Keratinocyte (primary cell): ENCODE data around the gene PRSS8. TPM values are rescaled to one million over a fixed set of nuclear protein-coding genes. Genes with fewer than 3 reads are reported as not detected.

Experiments used
- DNase-seq: peaks from one replicate; pipeline ENCODE4 v3.0.0-alpha.2; 2011; ENCODE audit warnings: low read depth, missing footprints, low spot score
- FAIRE-seq: peaks from 2 replicates; lab custom pipeline; 2011; peaks lifted over from hg19 to GRCh38; lab: Jason Lieb, UNC
- H2AFZ ChIP-seq: 2 replicates; pipeline ENCODE4 v1.6.0; 2012; ENCODE audit warnings: low read length, control low read depth, inconsistent platforms; ENCODE audit not compliant: control insufficient read depth
- H3K27ac ChIP-seq: 2 replicates; pipeline ENCODE4 v1.5.1; 2011; ENCODE audit warnings: low read length; ENCODE audit not compliant: control insufficient read depth, insufficient read depth
- H3K27me3 ChIP-seq: 3 replicates; pipeline ENCODE4 v1.6.0; 2011; ENCODE audit warnings: low read length; ENCODE audit not compliant: control insufficient read depth, insufficient read depth; ENCODE audit errors: extremely low read depth
- H3K36me3 ChIP-seq, 2 experiments: 2 replicates in 1 of 2; 3 replicates in 1 of 2; pipeline ENCODE4 v1.5.1; 2011; ENCODE audit warnings: low read length in 2 of 2, mild to moderate bottlenecking in 1 of 2; ENCODE audit not compliant: control insufficient read depth in 2 of 2, insufficient read depth in 2 of 2; ENCODE audit errors: extremely low read depth in 1 of 2
- H3K4me1 ChIP-seq: 3 replicates; pipeline ENCODE4 v1.5.1; 2011; ENCODE audit warnings: low read length; ENCODE audit not compliant: control insufficient read depth, insufficient read depth; ENCODE audit errors: extremely low read depth
- H3K4me2 ChIP-seq: 3 replicates; pipeline ENCODE4 v1.6.0; 2011; ENCODE audit warnings: low read depth, low read length; ENCODE audit not compliant: control insufficient read depth, insufficient read depth; ENCODE audit errors: extremely low read depth
- H3K4me3 ChIP-seq, 3 experiments: fragments of 200-600 bp in 1 of 3; sonication (generic) in 1 of 3; 2 replicates in 2 of 3; 3 replicates in 1 of 3; pipeline ENCODE4 v1.5.1; 2011 to 2016; ENCODE audit warnings: low read length in 3 of 3, mild to moderate bottlenecking in 3 of 3, control low read depth in 2 of 3, inconsistent platforms in 1 of 3, low read depth in 1 of 3, mixed read lengths in 1 of 3, mixed run types in 1 of 3, moderate library complexity in 1 of 3; ENCODE audit not compliant: control insufficient read depth in 2 of 3, insufficient read depth in 2 of 3; ENCODE audit errors: extremely low read depth in 1 of 3
- H3K79me2 ChIP-seq: 2 replicates; pipeline ENCODE4 v1.6.0; 2012; ENCODE audit warnings: low read length; ENCODE audit not compliant: control insufficient read depth, insufficient read depth
- H3K9ac ChIP-seq: 3 replicates; pipeline ENCODE4 v1.6.0; 2011; ENCODE audit warnings: low read length; ENCODE audit not compliant: control insufficient read depth, insufficient read depth; ENCODE audit errors: extremely low read depth
- H3K9me1 ChIP-seq: 3 replicates; pipeline ENCODE4 v1.6.0; 2011; ENCODE audit warnings: low read length; ENCODE audit not compliant: control insufficient read depth, insufficient read depth; ENCODE audit errors: extremely low read depth
- H3K9me3 ChIP-seq: 2 replicates; pipeline ENCODE4 v1.5.1; 2012; ENCODE audit warnings: low read depth, low read length; ENCODE audit not compliant: control insufficient read depth
- H4K20me1 ChIP-seq: 3 replicates; pipeline ENCODE4 v1.6.0; 2011; ENCODE audit warnings: low read length; ENCODE audit not compliant: control insufficient read depth, insufficient read depth; ENCODE audit errors: extremely low read depth
- EZH2 ChIP-seq: IDR thresholded peaks from one replicate; pipeline ENCODE4 v1.6.1; 2012; ENCODE audit warnings: inconsistent platforms, mild to moderate bottlenecking, low read length, moderate library complexity
- dilution Hi-C: fragments of 300-500 bp; cut with MboI; formaldehyde crosslinking; loops from one replicate; pipeline ENCODE4 v1.7.0; 2020; ENCODE audit warnings: low sequenced_read_pairs; ENCODE audit not compliant: extremely low pct_ligation_motif_present
- polyA plus RNA-seq, 5 experiments: library from polyadenylated mRNA; depleted of rRNA in 3 of 5; stranded (reverse) in 3 of 5; stranded (forward) in 1 of 5; unstranded in 1 of 5; fragments of >200 nt; gene quantifications; 1 replicate in 1 of 5; 2 replicates in 3 of 5; 3 replicates in 1 of 5; pipeline versions ENCODE4 v1.2.1 to v1.2.3, GENCODE V29; 2011 to 2012; ENCODE audit warnings: missing spikeins in 2 of 5, low read depth in 1 of 5, low replicate concordance in 1 of 5
- TF ChIP-seq, protein P1 (sequence below), 3 experiments: IDR thresholded peaks in 1 of 3; conservative IDR thresholded peaks in 1 of 3; optimal IDR thresholded peaks in 1 of 3; 2 replicates in 2 of 3; 3 replicates in 1 of 3; pipeline versions ENCODE3 to v1.5.1; 2011; ENCODE audit warnings: low read length in 3 of 3, mild to moderate bottlenecking in 3 of 3, moderate library complexity in 2 of 3, control low read depth in 1 of 3, inconsistent platforms in 1 of 3; ENCODE audit not compliant: insufficient read depth in 2 of 3; ENCODE audit errors: extremely low read depth in 1 of 3

PRSS8 gene
- polyA plus RNA-seq, 1 donor (not counting 4 experiments of a cell fraction or from before 2014, with no cell fraction given): 31.2 TPM

DNA sequence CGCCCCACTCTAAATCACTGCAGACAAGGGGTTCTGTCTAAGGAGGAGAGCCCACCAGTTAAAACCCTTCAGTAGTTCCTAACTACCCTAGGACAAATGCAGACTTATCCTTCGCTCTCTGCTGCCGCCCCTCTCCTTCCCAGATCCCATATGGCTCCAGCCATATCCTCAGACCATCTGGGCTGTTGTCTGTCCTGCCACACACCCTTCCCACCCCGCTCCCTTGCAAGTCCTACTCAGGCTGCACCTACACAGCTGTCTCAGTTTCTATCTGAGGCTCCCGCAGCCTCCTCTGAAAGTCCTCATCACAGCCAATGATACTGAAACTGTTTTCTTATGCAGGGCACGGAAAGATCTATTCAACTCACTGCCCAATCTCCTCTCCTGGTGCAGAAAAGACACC, 28.1 kb downstream of the PRSS8 start:
- Histone ChIP-seq H2AFZ (peak overlapping the region; percentile 33), H3K27me3 (no peaks in the 10 kb centered on the region), H3K9me3 (no peaks in the 10 kb centered on the region), H3K79me2 (peaks cover 17% of the 10 kb centered on the region), H3K4me3 (no peak overlapping the region), H3K9ac (no peak overlapping the region), H3K4me1 (peaks cover 5% of the 10 kb centered on the region), H3K4me2 (peak overlapping the region; percentile 74), H3K9me1 (no peaks in the 10 kb centered on the region), H3K36me3 (peaks cover 18 to 24% of the 10 kb centered on the region in 2 experiments), H3K27ac (no peak overlapping the region), H4K20me1 (no peaks in the 10 kb centered on the region)
- DNase-seq (no peak), FAIRE-seq (no peak)
- TF ChIP-seq, protein P1, sequence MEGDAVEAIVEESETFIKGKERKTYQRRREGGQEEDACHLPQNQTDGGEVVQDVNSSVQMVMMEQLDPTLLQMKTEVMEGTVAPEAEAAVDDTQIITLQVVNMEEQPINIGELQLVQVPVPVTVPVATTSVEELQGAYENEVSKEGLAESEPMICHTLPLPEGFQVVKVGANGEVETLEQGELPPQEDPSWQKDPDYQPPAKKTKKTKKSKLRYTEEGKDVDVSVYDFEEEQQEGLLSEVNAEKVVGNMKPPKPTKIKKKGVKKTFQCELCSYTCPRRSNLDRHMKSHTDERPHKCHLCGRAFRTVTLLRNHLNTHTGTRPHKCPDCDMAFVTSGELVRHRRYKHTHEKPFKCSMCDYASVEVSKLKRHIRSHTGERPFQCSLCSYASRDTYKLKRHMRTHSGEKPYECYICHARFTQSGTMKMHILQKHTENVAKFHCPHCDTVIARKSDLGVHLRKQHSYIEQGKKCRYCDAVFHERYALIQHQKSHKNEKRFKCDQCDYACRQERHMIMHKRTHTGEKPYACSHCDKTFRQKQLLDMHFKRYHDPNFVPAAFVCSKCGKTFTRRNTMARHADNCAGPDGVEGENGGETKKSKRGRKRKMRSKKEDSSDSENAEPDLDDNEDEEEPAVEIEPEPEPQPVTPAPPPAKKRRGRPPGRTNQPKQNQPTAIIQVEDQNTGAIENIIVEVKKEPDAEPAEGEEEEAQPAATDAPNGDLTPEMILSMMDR (optimal IDR thresholded peaks at IDR 0.05 in 1 of 3, IDR thresholded peaks at IDR 0.05 in 1 of 3, conservative IDR thresholded peaks at IDR 0.05 in 1 of 3; ENCODE audit: extremely low read depth in 1 of 3, insufficient read depth in 2 of 3, low read length in 3 of 3): no peak
- TF ChIP-seq EZH2: no peak
- dilution Hi-C loops: no loop called here

DNA sequence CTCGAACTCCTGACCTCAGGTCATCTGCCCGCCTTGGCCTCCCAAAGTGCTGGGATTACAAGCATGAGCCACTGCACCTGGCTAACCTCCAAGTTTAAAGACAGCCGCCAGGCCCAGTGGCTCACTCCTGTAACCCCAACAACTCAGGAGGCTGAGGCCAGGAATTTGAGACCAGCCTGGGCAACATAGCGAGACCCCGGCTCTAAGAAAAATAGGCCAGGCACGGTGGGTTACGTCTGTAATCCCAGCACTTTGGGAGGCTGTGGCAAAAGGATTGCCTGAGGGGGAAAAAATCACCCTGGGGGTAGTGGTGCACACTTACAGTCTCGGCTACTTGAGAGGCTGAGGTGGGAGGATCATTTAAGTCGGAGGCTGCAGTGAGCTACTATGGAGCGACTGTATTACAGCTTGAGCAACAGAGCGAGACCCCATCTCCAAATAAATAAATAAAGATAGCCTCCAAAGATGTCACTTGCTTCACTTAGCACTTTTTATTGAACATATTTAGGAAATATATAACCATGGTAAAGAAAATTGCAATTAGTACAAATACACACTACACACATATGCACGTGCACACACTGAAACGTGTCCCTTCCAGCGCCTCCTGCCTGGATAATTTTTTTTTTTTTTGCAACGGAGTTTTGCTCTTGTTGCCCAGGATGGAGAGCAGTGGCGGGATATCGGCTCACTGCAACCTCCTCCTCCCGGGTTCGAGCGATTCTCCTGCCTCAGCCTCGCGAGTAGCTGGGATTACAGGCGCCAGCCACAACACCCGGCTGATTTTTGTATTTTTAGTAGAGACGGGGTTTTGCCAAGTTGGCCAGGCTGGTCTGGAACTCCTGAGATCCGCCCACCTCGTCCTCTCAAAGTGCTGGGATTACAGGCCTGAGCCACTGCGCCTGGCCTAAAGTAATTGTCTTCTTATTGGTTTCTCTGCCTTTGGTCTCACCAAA, 28.7 kb downstream of the PRSS8 start:
- dilution Hi-C loops: no loop called here
- FAIRE-seq: no peak

More for the DNA sequence above, 28.7 kb downstream of the PRSS8 start:
- Histone ChIP-seq H2AFZ (no peak overlapping the region), H3K4me1 (peaks cover 5% of the 10 kb centered on the region), H3K4me3 (no peak overlapping the region), H3K9ac (no peak overlapping the region), H3K36me3 (peaks cover 14 to 19% of the 10 kb centered on the region in 2 experiments), H3K4me2 (no peak overlapping the region), H3K27ac (no peak overlapping the region), H3K27me3 (no peaks in the 10 kb centered on the region), H3K9me3 (no peaks in the 10 kb centered on the region), H3K79me2 (peaks cover 17% of the 10 kb centered on the region), H3K9me1 (no peaks in the 10 kb centered on the region), H4K20me1 (no peaks in the 10 kb centered on the region)
- no peak for TF ChIP-seq EZH2
- TF ChIP-seq, protein P1 (optimal IDR thresholded peaks at IDR 0.05 in 1 of 3, IDR thresholded peaks at IDR 0.05 in 1 of 3, conservative IDR thresholded peaks at IDR 0.05 in 1 of 3; ENCODE audit: extremely low read depth in 1 of 3, insufficient read depth in 2 of 3, low read length in 3 of 3): no peak
- DNase-seq: no peak
